LNCAP (cell line): ENCODE measurements around the gene NECTIN2.
"Not testable (repeated sequence)": the region's sequence is repeated elsewhere in the genome, so short reads cannot be mapped to it uniquely, and the experiment has no call there.

Source experiments
- TF ChIP-seq, protein P1 (sequence below): fragments of 450-650 bp; IDR thresholded peaks from 2 replicates; pipeline ENCODE4 v1.5.1; 2017; ENCODE audit warnings: mild to moderate bottlenecking

NECTIN2 gene

DNA sequence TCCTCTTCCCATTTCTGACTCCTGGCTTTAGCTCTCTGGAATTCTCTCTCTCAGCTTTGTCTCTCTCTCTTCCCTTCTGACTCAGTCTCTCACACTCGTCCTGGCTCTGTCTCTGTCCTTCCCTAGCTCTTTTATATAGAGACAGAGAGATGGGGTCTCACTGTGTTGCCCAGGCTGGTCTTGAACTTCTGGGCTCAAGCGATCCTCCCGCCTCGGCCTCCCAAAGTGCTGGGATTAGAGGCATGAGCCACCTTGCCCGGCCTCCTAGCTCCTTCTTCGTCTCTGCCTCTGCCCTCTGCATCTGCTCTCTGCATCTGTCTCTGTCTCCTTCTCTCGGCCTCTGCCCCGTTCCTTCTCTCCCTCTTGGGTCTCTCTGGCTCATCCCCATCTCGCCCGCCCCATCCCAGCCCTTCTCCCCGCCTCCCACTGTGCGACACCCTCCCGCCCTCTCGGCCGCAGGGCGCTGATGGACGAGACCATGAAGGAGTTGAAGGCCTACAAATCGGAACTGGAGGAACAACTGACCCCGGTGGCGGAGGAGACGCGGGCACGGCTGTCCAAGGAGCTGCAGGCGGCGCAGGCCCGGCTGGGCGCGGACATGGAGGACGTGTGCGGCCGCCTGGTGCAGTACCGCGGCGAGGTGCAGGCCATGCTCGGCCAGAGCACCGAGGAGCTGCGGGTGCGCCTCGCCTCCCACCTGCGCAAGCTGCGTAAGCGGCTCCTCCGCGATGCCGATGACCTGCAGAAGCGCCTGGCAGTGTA lies 62.2 kb downstream of the NECTIN2 start:
- TF ChIP-seq, protein P1, sequence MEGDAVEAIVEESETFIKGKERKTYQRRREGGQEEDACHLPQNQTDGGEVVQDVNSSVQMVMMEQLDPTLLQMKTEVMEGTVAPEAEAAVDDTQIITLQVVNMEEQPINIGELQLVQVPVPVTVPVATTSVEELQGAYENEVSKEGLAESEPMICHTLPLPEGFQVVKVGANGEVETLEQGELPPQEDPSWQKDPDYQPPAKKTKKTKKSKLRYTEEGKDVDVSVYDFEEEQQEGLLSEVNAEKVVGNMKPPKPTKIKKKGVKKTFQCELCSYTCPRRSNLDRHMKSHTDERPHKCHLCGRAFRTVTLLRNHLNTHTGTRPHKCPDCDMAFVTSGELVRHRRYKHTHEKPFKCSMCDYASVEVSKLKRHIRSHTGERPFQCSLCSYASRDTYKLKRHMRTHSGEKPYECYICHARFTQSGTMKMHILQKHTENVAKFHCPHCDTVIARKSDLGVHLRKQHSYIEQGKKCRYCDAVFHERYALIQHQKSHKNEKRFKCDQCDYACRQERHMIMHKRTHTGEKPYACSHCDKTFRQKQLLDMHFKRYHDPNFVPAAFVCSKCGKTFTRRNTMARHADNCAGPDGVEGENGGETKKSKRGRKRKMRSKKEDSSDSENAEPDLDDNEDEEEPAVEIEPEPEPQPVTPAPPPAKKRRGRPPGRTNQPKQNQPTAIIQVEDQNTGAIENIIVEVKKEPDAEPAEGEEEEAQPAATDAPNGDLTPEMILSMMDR, result no peak

DNA sequence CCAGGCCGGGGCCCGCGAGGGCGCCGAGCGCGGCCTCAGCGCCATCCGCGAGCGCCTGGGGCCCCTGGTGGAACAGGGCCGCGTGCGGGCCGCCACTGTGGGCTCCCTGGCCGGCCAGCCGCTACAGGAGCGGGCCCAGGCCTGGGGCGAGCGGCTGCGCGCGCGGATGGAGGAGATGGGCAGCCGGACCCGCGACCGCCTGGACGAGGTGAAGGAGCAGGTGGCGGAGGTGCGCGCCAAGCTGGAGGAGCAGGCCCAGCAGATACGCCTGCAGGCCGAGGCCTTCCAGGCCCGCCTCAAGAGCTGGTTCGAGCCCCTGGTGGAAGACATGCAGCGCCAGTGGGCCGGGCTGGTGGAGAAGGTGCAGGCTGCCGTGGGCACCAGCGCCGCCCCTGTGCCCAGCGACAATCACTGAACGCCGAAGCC lies 62.8 kb downstream of the NECTIN2 start:
- TF ChIP-seq, protein P1, result no peak

DNA sequence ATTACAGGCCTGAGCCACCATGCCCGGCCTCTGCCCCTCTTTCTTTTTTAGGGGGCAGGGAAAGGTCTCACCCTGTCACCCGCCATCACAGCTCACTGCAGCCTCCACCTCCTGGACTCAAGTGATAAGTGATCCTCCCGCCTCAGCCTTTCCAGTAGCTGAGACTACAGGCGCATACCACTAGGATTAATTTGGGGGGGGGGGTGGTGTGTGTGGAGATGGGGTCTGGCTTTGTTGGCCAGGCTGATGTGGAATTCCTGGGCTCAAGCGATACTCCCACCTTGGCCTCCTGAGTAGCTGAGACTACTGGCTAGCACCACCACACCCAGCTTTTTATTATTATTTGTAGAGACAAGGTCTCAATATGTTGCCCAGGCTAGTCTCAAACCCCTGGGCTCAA lies 63.7 kb downstream of the NECTIN2 start:
- TF ChIP-seq, protein P1, result no peak

DNA sequence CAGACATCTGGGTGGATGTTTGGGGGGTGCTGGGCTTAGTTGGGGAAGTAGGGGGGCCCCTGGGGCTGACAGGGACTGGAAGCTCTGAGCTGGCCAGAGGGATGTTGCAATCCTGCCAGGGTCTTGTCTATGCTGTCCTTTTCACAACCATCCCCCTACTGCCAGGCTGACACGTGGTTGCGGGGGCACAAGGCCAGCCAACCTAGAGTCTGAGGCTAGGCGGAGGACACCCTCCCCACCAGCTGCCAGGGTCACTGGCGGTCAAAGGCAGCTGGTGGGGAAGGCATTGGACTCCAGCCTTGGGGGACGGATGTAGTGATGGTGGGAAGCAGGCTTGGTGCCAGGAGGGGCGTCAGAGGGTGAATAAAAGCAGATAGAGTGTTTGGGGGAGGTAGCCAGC lies 66.8 kb downstream of the NECTIN2 start:
- TF ChIP-seq, protein P1, result no peak

DNA sequence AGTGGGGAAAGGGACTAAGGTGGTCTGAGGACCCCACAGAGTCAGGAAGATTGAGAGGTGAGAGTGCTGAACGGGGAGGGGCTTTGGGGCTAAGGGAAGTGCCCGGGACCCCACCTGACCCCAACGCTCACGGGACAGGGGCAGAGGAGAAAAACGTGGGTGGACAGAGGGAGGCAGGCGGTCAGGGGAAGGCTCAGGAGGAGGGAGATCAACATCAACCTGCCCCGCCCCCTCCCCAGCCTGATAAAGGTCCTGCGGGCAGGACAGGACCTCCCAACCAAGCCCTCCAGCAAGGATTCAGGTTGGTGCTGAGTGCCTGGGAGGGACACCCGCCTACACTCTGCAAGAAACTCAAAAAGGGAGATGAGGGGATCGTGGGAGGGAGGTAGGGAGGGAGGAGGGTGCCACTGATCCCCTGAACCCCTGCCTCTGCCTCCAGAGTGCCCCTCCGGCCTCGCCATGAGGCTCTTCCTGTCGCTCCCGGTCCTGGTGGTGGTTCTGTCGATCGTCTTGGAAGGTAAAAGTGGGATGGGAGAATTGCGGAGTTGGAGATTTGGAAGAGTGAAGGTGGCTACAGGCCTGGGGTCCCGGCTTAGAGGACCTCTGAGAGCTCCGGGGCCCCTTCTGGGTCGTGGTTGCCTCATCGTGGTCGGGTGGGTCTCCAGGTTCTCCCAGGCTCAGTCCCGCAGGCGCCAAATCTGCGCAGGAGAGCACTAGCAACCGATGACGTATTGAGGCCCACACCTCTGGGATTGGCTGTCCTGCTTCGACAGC lies 68.5 kb downstream of the NECTIN2 start, which contains the start of gene APOC1:
TSS of gene APOC1 (plus strand) at position 176 of the 774 bp plus-strand sequence. CDS start at position 460, 284 bp downstream.
- TF ChIP-seq, protein P1, result not testable (repeated sequence)

DNA sequence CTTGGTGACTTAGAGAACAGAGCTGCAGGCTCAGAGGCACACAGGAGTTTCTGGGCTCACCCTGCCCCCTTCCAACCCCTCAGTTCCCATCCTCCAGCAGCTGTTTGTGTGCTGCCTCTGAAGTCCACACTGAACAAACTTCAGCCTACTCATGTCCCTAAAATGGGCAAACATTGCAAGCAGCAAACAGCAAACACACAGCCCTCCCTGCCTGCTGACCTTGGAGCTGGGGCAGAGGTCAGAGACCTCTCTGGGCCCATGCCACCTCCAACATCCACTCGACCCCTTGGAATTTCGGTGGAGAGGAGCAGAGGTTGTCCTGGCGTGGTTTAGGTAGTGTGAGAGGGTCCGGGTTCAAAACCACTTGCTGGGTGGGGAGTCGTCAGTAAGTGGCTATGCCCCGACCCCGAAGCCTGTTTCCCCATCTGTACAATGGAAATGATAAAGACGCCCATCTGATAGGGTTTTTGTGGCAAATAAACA lies 78.2 kb downstream of the NECTIN2 start:
- TF ChIP-seq, protein P1, result no peak

DNA sequence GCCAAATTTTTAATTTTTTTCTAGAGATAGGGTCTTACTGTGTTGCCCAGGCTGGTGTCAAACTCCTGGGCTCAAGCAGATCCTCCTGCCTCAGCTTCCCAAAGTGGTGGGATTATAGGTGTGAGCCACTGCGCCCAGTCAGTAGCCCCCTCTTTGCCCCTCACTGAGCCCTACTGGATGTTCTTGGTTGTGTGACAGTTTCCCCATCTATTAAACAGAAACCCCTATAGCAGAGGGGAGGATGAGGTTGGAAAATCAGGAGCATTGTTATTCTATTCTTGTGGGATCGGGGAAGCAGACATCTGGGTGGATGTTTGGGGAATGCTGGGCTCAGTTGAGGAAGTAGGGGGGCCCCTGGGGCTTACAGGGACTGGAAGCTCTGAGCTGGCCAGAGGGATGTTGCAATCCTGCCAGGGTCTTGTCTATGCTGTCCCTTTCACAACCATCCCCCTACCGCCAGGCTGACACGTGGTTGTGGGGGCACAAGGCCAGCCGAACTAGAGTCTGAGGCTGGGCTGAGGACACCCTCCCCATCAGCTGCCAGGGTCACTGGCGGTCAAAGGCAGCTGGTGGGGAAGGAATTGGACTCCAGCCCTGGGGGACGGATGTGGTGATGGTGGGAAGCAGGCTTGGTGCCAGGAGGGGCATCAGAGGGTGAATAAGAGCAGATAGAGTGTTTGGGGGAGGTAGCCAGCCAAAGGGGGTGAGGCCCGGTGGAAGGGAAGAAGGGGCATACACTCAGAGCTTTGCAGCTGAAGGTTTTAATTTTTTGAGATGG lies 79.2 kb downstream of the NECTIN2 start:
- TF ChIP-seq, protein P1, result no peak
